Lung (tissue), 12 donors: ENCODE results near the gene HMX1. TPM values are rescaled to one million over a fixed set of nuclear protein-coding genes. Genes with fewer than 3 reads are reported as not detected.

Source experiments
- ATAC-seq: fragments of 200-7000 bp; cut with Tn5 transposase; one replicate; pipeline ENCODE4 v1.9.1; 2020; ENCODE audit warnings: moderate number of reproducible peaks; ENCODE audit not compliant: insufficient read depth, low FRiP score
- DNase-seq, 3 donors: peaks; one replicate each; pipeline ENCODE4 v3.0.0-alpha.2; 2013 to 2017
- H3K27ac ChIP-seq, 2 donors: one replicate each; pipeline ENCODE4 v1.5.1; 2013; ENCODE audit warnings: mild to moderate bottlenecking in 2 of 2, moderate library complexity in 2 of 2, control low read depth in 1 of 2, inconsistent platforms in 1 of 2, low read depth in 1 of 2, low read length in 1 of 2
- H3K27me3 ChIP-seq, 3 donors: one replicate each; pipeline ENCODE4 v1.5.1; 2013; ENCODE audit warnings: low read length in 2 of 3; ENCODE audit not compliant: control insufficient read depth in 3 of 3, insufficient read depth in 3 of 3
- H3K36me3 ChIP-seq, 4 donors: one replicate each; pipeline ENCODE4 v1.5.1; 2013; ENCODE audit warnings: low read length in 4 of 4, mild to moderate bottlenecking in 1 of 4, moderate library complexity in 1 of 4; ENCODE audit not compliant: control insufficient read depth in 4 of 4, insufficient read depth in 4 of 4
- H3K4me1 ChIP-seq, 5 donors: one replicate each; pipeline ENCODE4 v1.5.1; 2013; ENCODE audit warnings: low read length in 5 of 5, mild to moderate bottlenecking in 2 of 5, moderate library complexity in 1 of 5; ENCODE audit not compliant: control insufficient read depth in 5 of 5, insufficient read depth in 5 of 5
- H3K4me3 ChIP-seq: one replicate; pipeline ENCODE4 v1.5.1; 2013; ENCODE audit warnings: mild to moderate bottlenecking, control low read depth, moderate library complexity
- H3K9ac ChIP-seq, 2 donors: one replicate each; pipeline ENCODE4 v1.5.1; 2013; ENCODE audit warnings: low read length in 2 of 2, control low read depth in 1 of 2; ENCODE audit not compliant: insufficient read depth in 1 of 2
- H3K9me3 ChIP-seq, 4 donors: one replicate each; pipeline ENCODE4 v1.5.1; 2013; ENCODE audit warnings: low read length in 3 of 4, mild to moderate bottlenecking in 1 of 4, moderate library complexity in 1 of 4; ENCODE audit not compliant: control insufficient read depth in 4 of 4, insufficient read depth in 3 of 4
- CTCF ChIP-seq: IDR thresholded peaks from 2 replicates; pipeline ENCODE4 v1.5.1; 2012; ENCODE audit warnings: mild to moderate bottlenecking; ENCODE audit errors: control extremely low read depth, extremely low read depth
- WGBS, 2 donors: extraction: QIAGEN DNeasy Blood & Tissue Kit; methylation state at CpG; one replicate each; pipeline ENCODE4 v1.1.7; 2013; 5-methylcytosine and 5-hydroxymethylcytosine counted together
- polyA plus RNA-seq, 2 donors: library from polyadenylated mRNA; stranded (reverse); fragments of 200-250 nt; gene quantifications; one replicate each; pipeline ENCODE4 v1.2.1, GENCODE V29; 2013
- total RNA-seq, 2 donors: library from RNA; depleted of rRNA in 1 of 2; stranded (reverse); fragments of >200 nt in 1 of 2; gene quantifications; one replicate each; pipeline ENCODE4 v1.2.1, GENCODE V29; 2014 to 2021
- donor health status: control.
- donor health status: control.
- donor health status: Bipolar disorder and iron deficiency.
- donor health status: healthy.
- donor health status: DM: yes; HTN: yes; CAD: no.

Gene HMX1
- total and polyA plus RNA-seq, 4 donors = not detected

- Histone ChIP-seq H3K4me1 (no peaks in the 10 kb centered on the region), H3K27ac (no peak overlapping the region), H3K27me3 (peaks cover 0 to 25% (median 3%) of the 10 kb centered on the region in 3 donors), H3K9me3 (peaks cover 0 to 2% (median 0%) of the 10 kb centered on the region in 4 donors), H3K36me3 (no peaks in the 10 kb centered on the region), H3K4me3 (no peak overlapping the region), H3K9ac (no peak overlapping the region)
- 83 to 87% methylated on average over 29 of the region's 29 CpGs for WGBS, 2 donors
- peak in 1 of 3 donors; percentile 7 for DNase-seq
- no peak for TF ChIP-seq CTCF
- ATAC-seq = no peak
Observed at GRCh38 chr4:8914461-8915171, 43.0 kb upstream of the HMX1 start.

- peaks cover 0 to 25% (median 3%) of the 10 kb centered on the region in 3 donors for H3K27me3 ChIP-seq
Observed at GRCh38 chr4:8913858-8914460, 42.3 kb upstream of the HMX1 start.

GRCh38 chr4:8913121-8913857 lies 41.6 kb upstream of the HMX1 start:
- Histone ChIP-seq H3K9ac (no peak overlapping the region), H3K4me1 (no peaks in the 10 kb centered on the region), H3K36me3 (no peaks in the 10 kb centered on the region), H3K27me3 (peaks cover 0 to 28% (median 3%) of the 10 kb centered on the region in 3 donors), H3K4me3 (no peak overlapping the region), H3K27ac (no peak overlapping the region), H3K9me3 (peaks cover 0 to 2% (median 0%) of the 10 kb centered on the region in 4 donors)
- ATAC-seq = no peak
- DNase-seq = no peak
- 56 to 74% methylated on average over 24 of the region's 24 CpGs for WGBS, 2 donors
- no peak for TF ChIP-seq CTCF

More at GRCh38 chr4:8913858-8914460, 42.3 kb upstream of the HMX1 start:
- H3K4me3 ChIP-seq = no peak overlapping the region
- no peak overlapping the region for H3K27ac ChIP-seq
- WGBS, 2 donors = 79 to 81% methylated on average over 15 of the region's 15 CpGs
- TF ChIP-seq CTCF = no peak
- no peaks in the 10 kb centered on the region for H3K4me1 ChIP-seq
- H3K9me3 ChIP-seq = peaks cover 0 to 2% (median 0%) of the 10 kb centered on the region in 4 donors
- peak in 1 of 3 donors; percentile 8 for DNase-seq
- ATAC-seq = no peak
- no peaks in the 10 kb centered on the region for H3K36me3 ChIP-seq
- no peak overlapping the region for H3K9ac ChIP-seq
